SIG-M5 treated with dmso at 0.1 percent for 504 hours (cell line): Measurements from ENCODE around the gene FSTL4.
"Not testable (repeated sequence)": the region's sequence is repeated elsewhere in the genome, so short reads cannot be mapped to it uniquely, and the experiment has no call there.

ENCODE experiments used
- DNase-seq: peaks from one replicate; lab custom pipeline; 2025; ENCODE audit not compliant: unreplicated experiment; lab: John Stamatoyannopoulos, UW

The FSTL4 gene

DNA sequence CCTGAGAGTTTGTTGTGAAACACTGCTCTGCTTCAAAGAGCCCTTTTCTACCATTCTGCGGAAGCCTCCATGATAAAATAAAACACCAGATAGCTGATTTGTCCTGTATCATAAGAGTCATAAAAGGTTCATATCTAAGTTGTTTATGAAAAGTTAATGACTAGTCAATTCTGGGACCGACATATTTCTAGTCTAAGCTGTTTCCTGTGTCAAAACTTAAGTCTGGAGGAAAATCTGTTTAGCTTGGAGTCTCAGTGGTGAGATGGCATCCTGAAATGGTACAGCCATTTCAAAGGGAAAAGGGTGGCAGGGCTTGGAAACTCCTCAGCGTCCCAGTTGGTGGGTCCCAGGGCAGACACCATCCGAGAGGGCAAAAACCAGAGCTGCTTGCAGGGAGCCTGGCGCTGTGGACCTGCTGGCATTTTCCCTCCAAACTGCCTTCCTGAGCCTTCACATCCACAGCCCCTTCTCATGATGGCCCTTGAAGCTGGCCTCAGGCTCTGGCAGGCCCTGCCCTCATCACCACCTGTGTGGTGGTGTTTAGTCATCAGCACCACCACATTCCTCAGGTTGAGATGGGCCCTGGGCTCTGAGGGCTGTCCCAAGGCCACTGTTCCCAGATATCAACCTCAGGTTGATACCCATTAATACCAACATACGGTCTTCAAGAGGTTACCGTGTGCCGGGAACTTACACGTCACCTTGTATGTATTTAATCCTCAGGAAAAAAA, 376.5 kb downstream of the FSTL4 start:
- no peak for DNase-seq

- no peak for DNase-seq
These were observed 377.4 kb downstream of the FSTL4 start for GRCh38 chr5:133234911-133235310.

DNA sequence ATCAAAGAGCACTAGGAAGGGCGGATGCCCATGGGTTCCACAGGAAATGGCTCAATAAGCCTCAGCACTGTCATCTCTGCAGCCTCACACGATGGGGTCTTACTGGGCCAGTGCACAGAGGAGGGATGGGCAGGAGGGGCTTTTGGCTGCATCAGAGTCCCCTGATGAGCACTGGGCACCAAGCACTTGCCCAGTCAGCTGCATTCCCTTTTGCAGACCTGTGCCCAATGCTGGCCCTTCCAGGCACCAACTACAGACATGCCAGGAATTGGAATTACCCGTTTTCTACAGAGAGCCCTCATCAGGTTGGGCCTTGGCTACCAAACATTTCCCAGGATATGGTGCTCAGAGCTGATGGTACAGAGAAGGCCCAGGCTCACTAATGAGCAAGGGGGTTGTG, 378.1 kb downstream of the FSTL4 start:
- no peak for DNase-seq

DNA sequence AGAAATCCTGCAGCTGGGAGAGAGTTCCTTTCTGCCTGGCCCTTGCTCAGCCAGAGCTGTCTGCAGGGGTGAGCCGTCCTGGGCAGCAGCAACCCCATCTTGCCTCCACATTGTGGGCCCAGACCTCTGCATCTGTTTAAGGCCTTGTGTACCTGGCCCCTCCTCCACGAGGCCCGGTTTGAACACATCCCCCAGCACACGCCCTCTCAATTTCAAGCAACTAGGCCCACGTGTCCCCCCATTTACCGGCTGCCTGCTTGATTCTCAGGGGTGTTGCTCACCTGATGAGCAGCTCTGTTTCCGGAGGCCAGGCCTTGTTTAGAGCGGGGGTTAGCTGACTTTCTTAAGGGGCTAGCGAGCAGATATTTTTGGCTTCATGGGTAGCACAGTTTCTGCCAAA, 378.7 kb downstream of the FSTL4 start:
- no peak for DNase-seq

GRCh38 chr5:133232911-133233310, 379.4 kb downstream of the FSTL4 start:
- DNase-seq = no peak

- DNase-seq = no peak
These were observed 379.9 kb downstream of the FSTL4 start for GRCh38 chr5:133232435-133232834.

DNA sequence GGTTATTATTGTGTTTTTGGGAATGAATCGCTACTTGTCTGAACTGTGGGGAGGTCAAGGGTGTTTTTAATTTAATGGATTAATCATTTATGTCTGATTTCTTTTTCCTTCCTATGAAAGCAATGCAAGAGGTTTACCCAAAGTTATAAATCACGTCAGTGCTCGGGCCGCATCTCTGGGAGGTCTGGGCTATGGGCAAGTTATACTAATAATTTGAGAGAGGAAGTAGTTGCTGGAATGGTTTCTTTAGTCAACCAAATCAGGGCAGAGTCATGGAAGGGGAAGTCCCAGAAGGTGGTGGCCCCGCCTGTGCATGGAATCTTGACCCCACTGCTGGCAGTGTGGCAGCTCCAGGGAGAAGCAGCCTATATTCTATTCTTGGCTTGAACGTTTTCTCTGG, 380.3 kb downstream of the FSTL4 start:
- no peak for DNase-seq

DNA sequence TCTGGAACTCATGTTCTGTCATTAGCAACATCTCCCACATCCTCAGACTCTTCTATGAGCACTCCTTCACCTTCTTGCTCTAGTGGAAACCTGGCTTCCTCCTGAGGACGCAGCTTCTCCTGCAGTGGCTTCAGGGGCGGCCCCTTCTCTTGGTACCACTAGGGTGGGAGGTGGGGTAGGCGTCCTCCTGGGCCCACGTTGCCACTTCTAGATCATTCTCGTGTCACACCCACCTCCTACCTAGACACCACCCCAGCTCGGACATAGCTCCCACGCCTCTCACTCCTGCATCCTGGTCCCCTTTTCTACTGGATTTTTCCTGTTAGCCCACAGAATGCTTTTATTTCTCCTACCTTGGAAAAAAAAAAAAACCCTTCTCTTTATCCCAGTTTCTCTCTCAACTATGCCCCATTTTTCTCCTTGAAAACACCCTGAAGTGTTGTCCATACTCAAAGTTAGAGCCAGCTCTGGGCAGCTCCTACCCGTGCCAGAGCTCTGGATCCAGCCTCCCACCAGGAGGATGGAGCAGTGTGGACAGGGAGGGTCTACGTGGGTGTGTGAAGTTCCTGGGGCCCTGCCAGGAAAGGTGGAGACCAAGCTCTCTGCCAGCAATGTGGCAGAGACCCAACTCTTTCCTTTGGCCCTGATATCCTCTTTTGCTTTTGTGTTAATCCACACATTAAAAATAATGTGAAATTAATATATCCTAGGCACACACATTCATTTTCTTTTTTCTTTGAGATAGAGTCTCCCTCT, 381.3 kb downstream of the FSTL4 start:
- DNase-seq = no peak

DNA sequence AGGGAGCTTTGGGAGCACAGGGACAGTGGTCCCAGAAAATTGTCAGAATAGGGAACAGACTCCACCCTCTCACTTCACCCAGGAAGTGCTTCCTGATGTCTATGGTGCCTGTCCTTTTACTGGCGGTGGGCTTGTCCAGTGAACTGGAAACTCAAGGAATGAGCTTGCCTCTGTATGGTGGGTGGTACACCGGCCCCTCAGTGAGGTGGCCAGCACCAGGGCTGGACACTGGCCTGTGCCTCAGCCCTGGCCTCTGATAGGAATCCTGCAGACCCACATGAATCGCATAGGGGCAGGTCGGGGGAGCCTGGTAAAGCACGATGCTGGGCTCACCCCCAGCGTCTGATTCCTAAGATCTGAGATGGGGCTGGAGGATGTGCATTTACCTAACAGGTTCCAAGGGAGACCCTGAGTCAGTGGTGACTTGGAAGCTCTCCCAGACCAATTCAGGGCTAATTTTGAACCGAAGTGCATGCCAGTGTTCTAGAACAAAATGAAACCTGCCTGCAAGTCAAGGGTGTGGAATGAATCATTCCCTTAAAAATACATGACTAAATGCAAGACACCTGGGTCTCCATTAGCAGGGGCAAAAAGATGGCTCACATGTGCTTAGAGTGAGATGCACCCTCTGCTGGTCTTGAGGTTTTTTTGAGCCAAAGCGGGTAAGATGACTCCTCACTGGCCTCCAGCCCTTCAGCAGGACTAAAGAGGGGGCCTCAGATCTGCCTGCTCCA, 382.2 kb downstream of the FSTL4 start:
- no peak for DNase-seq

DNA sequence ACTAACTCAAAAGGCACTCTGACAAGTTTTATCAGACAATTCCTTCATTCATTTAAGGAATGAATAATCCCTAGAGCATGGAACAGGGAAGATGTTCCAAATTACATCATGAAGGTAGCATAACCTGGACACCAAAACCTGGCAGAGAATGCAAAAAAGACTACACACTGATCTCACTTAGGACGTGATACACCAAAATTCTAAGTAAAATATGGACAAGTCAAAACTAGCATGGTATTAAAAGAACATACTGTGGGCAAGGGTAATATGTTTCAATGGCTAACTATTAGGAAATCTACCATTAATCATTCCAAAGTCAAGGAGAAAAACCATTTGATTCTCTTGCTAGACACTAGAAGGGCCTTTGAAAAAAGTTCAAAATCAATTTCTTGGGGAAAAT, 384.0 kb downstream of the FSTL4 start:
- DNase-seq = no peak

- DNase-seq = no peak
These were observed 384.4 kb downstream of the FSTL4 start for GRCh38 chr5:133227897-133228296.

DNA sequence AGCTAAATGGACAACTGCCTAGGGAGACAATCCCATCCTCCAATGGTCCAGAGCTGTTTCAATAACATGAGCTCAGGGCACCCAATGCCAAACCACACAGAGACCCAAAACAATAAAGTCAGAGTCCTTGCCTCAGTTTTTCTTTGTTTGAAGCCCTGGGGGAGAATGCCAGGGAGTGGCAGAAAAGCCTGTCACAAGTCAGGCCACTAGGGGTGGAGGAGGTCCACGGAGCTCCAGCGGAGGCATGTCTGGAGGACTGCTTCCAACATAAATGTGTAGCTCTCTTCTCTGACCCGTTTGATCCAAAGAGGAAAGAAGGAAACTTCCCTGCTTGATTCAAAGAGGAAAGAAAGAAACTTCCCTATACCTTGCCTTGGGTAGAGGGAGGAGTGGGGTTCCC, 385.3 kb downstream of the FSTL4 start:
- DNase-seq = no peak

DNA sequence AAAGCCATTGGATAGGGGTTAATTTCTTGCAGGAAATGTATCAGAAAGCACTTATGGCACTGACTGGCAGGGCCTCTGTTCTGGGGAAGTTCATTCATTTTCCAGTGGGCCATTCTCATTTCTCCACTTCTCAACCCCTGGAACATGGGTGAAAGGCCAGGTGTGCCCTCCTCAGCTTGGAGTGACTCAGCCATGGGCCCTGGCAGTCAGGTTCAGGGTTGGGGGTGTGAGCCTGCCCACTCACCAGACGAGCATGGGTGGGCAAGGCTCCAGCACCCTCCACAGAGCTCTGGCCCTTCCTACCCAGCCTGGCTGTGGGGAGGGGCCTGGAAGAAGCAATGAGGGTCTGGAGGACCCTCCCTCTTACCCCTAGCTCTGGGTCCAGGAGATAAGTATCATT, 386.2 kb downstream of the FSTL4 start:
- DNase-seq = no peak

- DNase-seq = no peak
These were observed 386.6 kb downstream of the FSTL4 start for GRCh38 chr5:133225671-133226152.

DNA sequence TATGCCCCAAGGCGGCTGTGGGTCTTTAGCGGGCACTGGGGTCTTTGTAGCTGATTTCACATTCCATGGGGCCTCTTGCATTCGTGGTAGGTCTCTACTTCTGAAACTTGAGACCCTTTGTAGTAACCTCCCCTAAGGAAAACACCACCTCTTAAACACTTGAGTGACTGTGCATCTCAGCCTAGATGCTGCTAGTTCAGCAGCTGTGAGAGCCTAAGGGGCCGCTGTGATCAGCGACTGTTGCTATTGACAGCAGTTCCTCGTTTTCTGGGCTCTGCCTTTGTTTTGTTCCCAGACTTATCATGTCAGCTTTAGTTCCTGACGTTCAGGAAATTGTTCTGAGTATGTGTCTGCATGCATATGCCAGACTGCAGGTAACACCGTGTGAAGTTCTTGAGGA, 389.4 kb downstream of the FSTL4 start:
- DNase-seq = no peak

- no peak for DNase-seq
These were observed 389.8 kb downstream of the FSTL4 start for GRCh38 chr5:133222521-133222920.

DNA sequence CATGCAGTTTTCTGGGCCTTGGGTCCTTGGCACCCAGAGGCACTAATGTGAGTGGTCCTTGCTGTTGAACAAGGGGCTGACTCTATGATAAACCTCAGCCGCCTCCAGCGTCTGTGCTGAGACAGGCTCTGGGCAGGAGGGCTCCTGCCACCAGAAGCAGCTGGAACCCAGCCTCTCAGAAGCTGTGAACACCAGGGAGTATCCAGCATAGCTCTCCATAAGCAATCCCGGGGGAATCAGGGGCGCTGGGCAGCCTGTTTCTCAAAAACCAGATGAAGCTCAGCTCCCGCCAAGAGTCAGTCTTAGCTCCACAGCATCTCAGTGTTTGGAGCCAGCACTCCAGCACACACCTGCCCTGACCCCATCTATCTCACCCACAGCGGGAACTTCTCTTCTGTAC, 390.3 kb downstream of the FSTL4 start:
- no peak for DNase-seq

DNA sequence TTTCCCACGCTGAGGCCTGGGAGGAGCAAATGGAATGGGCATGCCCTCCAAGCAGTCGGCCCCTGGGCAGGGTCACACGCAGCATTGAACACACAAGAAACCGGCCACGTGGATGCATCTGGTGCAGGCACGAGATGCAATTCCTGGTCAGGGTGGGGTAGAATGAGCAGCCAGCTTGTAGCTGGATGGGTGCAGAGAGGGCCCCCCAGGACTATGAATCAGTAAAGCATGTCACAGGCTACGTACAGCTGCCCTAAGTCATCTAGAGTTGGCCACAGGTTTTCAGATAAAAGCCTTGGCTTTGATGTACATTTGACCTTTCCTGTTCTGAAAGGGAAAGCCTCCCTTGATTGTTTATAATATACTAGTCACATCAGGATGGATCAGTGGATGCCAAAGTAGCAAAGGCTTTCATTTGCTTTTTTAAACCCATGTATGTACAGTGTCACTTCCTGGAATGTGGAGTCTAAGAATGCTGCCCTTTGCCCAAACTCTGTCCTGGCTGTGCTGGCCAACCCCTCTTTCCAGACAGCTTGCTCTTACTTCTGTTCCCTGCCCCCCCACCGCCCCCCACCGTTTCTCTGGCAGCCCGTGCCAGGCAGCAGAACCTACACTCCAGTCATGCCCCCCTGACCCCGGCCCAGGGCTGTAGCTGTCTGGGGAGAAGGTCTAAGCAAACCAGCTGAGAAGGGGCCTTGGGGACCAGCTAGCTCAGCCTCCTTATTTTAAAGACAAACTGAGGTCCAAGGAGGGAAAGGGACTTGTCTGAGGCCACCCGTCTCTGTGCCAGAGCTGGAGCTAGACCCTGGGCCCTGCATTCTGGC, 391.3 kb downstream of the FSTL4 start:
- DNase-seq = no peak

GRCh38 chr5:133219296-133219695, 393.0 kb downstream of the FSTL4 start:
- DNase-seq = no peak

GRCh38 chr5:133216138-133216537, 396.2 kb downstream of the FSTL4 start:
- not testable (repeated sequence) for DNase-seq
